GM21723 (cell line): ENCODE data around the gene XRCC3.
"Not testable (repeated sequence)": the region's sequence is repeated elsewhere in the genome, so short reads cannot be mapped to it uniquely, and the experiment has no call there.

Source experiments
- ATAC-seq: cut with Tn5 transposase; IDR thresholded peaks from one replicate; pipeline ENCODE4 v1.9.1; 2021; ENCODE audit warnings: mild to moderate bottlenecking, moderate library complexity; ENCODE audit not compliant: unreplicated experiment

The XRCC3 gene

DNA sequence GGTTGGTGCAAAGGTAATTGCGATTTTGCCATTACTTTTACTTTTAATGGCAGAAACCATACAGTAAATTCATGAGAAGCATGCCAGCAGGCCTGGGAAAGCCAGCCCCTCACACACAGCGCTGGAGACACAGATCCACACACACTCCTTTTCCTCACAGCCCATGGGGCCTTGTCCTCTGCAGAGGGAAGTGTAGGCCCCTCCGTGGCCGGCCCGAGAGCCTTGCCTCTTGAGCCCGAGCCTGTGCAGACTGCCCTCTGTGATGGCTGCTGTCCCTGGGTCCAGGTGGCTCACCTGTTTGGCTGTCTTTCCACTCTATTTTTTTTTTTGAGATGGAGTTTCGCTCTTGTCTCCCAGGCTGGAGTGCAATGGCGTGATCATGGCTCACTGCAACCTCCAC is 39.3 kb downstream of the XRCC3 start:
- ATAC-seq, result no peak

DNA sequence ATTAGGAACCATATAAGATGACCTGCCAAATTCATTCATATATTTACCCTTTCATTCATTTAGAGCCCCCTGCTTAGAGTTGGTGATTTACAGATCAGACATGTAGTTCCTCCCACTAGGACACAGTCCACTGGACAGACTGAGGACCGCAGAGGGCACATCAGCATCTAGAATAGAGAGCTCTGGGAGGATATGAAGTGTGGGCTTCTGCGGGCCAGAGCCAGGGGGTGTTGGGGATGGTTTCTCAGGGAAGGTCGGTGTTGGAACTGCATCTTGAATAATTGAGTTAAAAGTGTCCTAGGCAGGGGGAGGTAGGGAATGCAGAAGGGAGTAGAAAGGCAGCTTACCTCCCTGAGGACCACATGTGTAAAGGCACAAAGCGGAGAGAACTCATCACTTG is 43.3 kb downstream of the XRCC3 start:
- no peak for ATAC-seq

DNA sequence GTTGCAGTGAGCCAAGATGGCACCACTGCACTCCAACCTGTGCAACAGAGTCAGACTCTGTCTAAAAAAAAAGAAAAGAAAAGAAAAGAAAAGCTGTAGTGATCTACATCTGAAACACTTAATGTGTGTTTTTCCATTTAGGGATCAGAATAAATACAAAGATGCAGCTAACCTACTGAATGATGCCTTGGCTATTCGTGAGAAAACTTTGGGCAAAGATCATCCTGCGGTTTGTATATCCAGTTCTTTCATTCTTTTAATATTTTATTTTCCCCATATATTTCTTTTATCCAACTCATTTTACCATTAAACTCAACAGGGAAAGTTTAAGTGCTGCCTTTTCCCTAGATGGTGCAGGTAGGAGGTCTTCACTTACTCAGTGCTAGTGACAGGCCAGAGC is 45.9 kb downstream of the XRCC3 start:
- no peak for ATAC-seq

DNA sequence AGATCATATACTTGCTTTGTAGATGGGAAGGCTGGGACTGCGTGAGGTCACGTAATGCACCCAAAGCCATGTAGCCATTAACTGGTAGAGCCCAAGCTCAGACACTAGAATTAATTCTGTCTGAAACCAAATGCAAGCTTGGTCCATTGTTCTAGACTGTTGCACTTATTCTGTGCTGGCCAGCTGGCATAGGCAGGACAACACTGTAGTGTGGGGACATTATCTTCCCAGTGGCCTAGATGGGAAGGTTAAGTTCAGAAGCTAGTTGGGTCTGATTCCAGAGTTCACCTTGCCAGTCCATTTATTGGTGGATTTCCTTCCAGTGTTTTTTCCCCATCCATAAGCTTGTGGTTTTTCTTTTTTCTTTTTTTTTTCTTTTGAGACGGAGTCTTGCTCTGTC is 47.1 kb downstream of the XRCC3 start:
- no peak for ATAC-seq

DNA sequence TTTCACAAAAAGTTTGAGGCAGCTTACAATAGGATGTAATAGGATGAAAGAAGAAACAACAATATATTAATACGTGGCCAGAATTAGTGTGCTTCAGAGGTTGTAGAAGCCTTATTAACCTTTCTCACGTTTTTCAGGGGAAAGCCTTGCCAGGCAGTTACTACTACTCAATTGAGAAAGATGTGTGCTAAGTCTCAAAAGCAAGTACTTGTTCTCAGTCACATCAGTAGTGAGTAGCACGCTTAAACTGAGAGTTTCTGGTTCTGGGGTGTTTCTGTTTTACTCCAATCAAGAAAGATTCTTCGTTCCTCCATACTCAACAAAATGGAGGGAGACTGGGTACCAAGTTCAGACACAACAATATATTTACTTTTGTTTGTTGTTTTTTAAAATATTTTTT is 47.6 kb downstream of the XRCC3 start:
- ATAC-seq, result no peak

DNA sequence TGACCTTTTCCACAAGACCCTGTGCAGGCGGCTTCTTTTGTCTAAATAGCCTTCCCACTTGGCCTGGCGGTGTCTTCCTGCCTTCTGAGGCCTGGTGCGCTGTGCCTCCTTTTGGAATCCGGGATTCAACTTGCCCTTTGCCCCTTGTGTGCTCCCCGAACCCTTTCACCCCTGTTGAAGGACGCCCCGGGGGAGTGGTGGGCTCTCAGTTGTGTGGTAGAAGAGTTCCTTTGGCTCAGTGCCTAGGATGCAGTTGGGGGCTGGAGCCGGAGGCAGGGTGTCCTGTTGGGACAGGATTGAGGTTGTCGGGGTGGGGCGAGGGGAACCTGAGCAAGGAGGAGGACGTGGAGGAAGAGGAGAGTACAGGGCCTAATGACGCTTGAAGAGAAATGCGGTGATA is 51.7 kb downstream of the XRCC3 start:
- ATAC-seq, result no peak

DNA sequence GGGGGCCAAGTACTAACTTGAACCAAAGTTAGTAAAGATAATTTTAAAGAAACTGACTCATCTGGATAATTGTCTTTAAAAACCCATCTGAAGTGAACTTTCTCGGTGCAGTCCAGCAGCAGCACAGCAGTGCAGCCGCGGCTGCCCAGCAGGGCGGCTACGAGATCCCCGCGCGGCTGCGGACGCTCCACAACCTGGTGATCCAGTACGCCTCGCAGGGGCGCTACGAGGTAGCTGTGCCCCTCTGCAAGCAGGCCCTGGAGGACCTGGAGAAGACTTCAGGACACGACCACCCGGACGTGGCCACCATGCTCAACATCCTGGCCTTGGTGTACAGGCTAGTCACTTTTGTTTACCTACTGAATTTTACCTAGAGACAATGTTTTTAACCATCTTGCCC is 52.7 kb downstream of the XRCC3 start:
- no peak for ATAC-seq

DNA sequence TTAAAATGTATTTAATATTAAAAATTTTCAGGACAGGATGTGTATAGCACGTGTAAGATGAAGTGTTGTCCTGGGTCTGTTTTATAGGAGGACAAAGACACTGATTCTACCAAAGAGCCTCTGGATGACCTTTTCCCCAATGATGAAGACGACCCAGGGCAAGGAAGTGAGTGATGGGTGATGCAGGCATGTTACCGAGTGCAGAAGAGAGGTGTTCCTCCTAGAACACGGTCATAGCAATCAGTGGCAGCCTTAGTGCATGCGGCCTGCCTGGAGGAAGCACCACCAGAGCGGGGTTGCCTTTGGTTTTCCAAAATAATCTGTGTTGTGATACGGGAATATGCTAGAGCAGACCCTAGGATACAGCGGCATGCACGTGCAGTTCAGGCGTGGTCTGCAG is 53.2 kb downstream of the XRCC3 start:
- ATAC-seq, result no peak

DNA sequence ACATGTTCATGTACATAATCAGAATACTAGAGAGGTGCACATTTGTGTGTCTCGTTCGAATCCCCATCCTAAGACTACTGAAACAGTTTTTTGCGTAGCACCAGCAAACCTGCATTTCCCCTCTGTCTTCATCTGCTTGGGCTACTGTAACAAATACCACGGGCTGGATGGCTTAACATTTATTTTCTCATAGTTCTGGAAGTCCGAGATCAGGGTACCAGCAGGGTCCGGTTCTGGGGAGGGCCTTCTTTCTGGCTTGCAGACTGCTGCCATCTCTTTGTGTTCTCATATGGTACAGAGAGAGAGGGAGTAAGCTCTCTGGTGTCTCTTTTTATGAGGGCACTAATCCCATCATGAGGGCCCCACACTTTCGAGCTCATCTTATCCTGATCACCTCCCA is 55.6 kb downstream of the XRCC3 start:
- ATAC-seq, result no peak

DNA sequence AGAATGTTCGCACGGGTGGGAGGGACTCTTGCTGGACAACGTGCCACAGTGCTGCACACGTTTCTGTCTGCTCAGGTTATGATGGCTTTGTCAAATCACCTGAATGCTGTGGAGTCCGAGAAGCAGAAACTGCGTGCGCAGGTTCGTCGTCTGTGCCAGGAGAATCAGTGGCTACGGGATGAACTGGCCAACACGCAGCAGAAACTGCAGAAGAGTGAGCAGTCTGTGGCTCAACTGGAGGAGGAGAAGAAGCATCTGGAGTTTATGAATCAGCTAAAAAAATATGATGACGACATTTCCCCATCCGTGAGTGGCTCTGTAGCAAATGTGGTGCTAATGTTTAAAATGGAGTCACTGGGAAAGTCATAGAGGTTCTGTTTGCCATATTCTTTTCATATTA is 57.8 kb downstream of the XRCC3 start:
- no peak for ATAC-seq

DNA sequence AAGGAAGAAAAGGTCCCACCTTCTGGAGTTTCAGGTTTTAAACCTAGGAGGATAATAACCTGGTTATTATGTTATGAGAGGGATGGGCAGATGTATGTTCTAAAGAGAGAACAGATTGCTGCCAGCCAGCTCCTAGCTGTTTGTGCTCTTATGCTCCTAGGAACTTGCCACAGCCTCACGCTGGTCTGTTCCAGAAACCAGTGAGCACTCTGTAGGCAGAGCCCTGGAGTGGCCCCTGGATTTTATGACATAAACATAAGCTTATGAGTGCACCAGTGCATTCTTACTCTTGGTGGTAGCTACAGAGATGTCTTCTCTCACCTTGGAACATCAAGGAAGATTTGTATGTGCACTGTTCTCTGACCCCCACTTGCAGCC is 58.5 kb downstream of the XRCC3 start:
- ATAC-seq, result no peak

DNA sequence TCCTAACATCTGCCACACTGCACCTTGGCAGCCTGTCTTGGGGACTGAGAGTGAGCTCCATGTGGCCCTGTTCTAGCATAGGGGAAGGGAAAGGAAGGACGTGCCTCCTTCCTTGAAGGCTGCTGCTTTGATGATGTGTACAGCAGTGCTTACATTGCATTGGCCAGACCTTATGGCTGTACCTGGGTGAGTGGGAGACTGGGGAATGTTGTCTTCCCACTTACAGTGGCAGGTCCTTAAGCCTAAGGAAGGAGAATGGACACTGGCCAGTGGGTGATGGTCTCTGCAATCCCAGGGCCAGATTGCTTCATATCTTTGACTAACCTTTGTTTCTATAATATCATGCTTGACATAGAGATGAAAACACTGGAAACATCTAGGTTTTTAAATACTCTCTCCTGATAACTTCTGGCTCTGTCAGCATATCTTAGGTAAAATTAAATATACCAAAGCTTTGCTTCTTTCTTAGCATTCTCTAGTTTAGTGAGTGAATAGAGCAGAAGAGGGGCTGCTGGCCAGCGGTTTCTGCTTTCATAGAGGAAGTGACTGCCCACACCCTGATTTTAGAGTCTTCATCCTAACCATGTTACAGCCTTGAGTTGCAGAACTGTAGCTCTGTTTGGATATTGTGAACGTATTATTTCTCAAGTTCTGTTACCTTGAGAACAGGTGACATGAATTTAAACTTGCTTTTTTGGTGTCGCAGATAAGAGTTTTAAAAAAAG is 59.1 kb downstream of the XRCC3 start:
- ATAC-seq, result no peak

DNA sequence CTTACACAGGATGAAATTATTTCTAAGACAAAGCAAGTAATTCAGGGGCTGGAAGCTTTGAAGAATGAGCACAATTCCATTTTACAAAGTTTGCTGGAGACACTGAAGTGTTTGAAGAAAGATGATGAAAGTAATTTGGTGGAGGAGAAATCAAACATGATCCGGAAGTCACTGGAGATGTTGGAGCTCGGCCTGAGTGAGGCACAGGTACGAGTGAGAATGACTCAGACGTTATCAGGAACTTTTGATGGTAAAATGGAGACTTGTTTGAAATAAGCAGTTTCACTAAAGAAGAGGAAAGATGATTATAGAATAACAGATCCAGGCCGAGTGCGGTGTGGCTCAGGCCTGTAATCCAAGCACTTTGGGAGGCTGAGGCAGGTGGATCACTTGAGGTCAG is 60.6 kb downstream of the XRCC3 start:
- no peak for ATAC-seq

DNA sequence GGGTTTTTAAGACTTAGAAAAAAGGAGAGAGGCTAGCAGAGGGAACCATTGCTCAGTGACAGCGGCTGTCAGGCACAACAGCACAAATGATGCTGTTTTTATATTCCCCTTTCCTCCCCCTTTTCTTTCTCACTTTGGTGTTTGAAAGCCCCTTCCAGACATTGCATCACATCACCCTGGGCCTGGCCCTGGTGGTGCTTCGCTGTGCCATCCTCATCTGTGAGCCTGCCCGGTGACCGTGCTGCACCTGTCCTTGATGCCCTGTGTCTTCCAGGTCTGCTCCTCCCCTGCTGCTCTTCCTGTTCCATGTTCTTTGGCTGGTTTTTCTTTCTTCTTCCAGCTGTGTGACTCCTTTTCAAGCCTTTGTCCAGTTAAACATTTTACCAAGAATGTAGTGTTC is 61.4 kb downstream of the XRCC3 start:
- no peak for ATAC-seq

DNA sequence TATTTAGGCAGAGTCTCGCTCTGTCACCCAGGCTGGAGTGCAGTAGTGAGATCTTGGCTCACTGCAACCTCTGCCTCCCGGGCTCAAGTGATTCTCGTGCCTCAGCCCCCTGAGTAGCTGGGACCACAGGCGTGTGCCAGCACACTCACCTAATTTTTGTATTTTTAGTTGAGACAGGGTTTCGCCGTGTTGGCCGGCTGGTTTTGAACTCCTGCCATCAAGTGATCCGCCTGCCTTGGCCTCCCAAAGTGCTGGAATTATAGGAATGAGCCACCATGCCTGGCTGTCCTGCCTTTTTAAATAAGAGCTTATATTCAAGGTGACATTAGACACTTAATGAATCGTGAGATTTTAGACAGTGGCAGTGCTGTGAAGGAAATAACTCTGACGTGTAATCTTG is 61.9 kb downstream of the XRCC3 start:
- ATAC-seq, result not testable (repeated sequence)

DNA sequence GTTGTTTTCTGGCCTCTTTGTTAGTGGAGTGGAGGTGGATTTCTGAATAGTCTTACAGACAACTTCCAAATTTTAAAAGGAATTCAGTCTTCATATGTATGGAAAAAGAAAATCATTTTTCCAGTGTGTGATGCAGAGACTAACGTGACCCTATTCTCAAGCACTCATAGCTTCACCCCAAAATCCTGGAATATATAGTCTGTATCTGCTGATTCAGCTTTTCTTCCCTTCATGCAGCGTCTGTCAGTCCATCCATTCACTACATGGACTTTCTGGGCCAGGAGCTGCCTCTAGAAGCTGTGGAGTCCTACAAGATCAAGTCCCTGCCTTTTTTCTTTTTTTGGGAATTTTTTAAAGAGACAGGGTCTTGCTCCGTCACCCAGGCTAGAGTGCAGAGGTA is 62.4 kb downstream of the XRCC3 start:
- ATAC-seq, result no peak

DNA sequence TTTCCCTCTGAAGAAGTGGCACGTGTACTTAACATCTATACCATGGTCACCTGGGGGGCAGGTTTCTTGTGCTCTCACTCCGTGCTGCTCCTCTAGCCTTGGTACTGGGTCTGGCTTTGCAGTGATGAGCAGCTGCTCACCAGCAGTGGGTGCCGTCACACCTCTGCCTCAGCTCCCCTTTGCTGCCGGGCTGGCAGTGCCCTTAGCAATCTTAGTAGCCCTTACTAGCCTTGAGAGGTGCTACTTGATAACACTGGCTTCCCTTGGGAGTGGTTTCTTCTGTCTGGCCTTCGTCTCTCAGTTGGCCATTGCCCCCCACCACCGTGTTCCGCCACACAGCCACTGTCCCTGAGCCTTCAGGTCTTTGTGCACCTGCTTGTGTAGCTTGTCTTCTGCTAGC is 63.7 kb downstream of the XRCC3 start:
- ATAC-seq, result no peak

DNA sequence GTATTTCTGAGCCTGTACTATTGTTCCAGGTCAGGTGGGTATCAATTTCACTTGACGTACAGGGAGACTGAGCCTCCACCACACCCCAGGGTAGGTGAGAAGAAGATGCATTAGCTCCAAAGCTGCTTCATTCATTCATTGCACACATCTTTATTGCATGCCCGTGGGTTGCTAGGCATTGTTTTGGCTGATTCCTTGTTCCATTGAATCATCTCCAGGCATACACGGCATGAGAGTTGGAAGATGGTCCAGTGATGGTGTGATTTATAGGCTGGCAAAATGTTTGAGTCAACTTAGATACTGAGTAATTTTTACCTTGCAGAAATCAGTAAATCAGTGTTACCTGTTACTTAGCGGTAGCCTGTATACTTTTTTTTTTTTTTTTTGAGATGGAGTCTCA is 65.0 kb downstream of the XRCC3 start:
- no peak for ATAC-seq

DNA sequence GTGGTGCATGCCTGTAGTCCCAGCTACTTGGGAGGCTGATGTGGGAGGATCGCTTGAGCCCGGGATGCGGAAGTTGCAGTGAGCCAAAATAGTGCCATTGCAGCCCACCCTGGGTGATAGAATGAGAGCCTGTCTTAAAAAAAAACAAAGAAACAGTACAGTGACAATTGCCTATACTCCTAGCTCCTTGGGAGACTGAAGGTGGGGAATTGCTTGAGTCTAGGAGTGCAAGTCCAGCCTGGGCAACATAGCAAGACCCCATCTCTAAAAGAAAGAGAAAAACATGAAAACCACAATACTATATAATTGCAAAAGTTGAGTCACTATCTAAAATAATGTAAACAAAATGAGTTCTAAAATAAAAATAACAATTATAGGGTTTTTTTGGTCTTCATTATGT is 66.2 kb downstream of the XRCC3 start:
- no peak for ATAC-seq
